GM13976 (cell line): ENCODE results near the gene PEX6.

Source experiments
- DNase-seq: peaks from one replicate; pipeline ENCODE4 v3.0.0; 2012; ENCODE audit warnings: low spot score
- CTCF ChIP-seq: IDR thresholded peaks from 2 replicates; pipeline ENCODE4 v1.5.1; 2012; ENCODE audit warnings: borderline replicate concordance, mild to moderate bottlenecking; ENCODE audit not compliant: insufficient read depth; ENCODE audit errors: extremely low read depth, missing control alignments, control extremely low read depth
- in situ Hi-C: fragments of 300-500 bp; cut with MboI; formaldehyde crosslinking; loops from one replicate; pipeline ENCODE4 v1.12.0; 2022; ENCODE audit warnings: low sequenced_read_pairs, mixed read lengths, inconsistent platforms; ENCODE audit not compliant: unreplicated experiment

Gene PEX6

GRCh38 chr6:42971746-42972327, 7.1 kb downstream of the PEX6 start:
- in situ Hi-C loops: no loop called here
- DNase-seq: no peak
- no peak for TF ChIP-seq CTCF

GRCh38 chr6:42970871-42971612, 7.9 kb downstream of the PEX6 start:
- DNase-seq: no peak
- in situ Hi-C loops: no loop called here
- TF ChIP-seq CTCF: no peak

- in situ Hi-C loops: no loop called here
- TF ChIP-seq CTCF: no peak
- no peak for DNase-seq
These were observed 9.0 kb downstream of the PEX6 start for GRCh38 chr6:42969934-42970333.

- in situ Hi-C loops: no loop called here
- DNase-seq: no peak
- no peak for TF ChIP-seq CTCF
These were observed 9.6 kb downstream of the PEX6 start for GRCh38 chr6:42969431-42969830.

GRCh38 chr6:42968783-42969182, 10.2 kb downstream of the PEX6 start:
- DNase-seq: no peak
- TF ChIP-seq CTCF: no peak
- in situ Hi-C loops: no loop called here

- in situ Hi-C loops: no loop called here
- DNase-seq: no peak
- TF ChIP-seq CTCF: no peak
These were observed 10.8 kb downstream of the PEX6 start for GRCh38 chr6:42968126-42968701.
